Panc1 (cell line): ENCODE measurements around the gene CLSTN3. TPM values are rescaled to one million over a fixed set of nuclear protein-coding genes. Genes with fewer than 3 reads are reported as not detected.

Source experiments
- ATAC-seq: fragments of 200-7000 bp; cut with Tn5 transposase; 2 replicates; pipeline ENCODE4 v1.9.1; 2020; ENCODE audit warnings: mild to moderate bottlenecking, moderate library complexity
- BruUV-seq: library from RNA; stranded (reverse); fragments of 400-500 nt; replicated peaks from 2 replicates; lab custom pipeline; 2021; lab: Mats Ljungman, UMichigan
- CTCF ChIA-PET: fragments of 300-600 bp; sonication (Branson Sonifier 250); formaldehyde crosslinking; loops from one replicate; lab custom pipeline; 2022; ENCODE audit warnings: antibody characterized with exemption; lab: Charles Lee
- POLR2A ChIA-PET: fragments of 300-600 bp; sonication (Branson Sonifier 250); formaldehyde crosslinking; loops from one replicate; lab custom pipeline; 2022; ENCODE audit warnings: antibody characterized with exemption; lab: Charles Lee
- DNase-seq: peaks from one replicate; pipeline ENCODE4 v3.0.0-alpha.2; 2010; ENCODE audit warnings: low read depth, low spot score
- H3K27ac ChIP-seq: 2 replicates; pipeline ENCODE4 v1.5.1; 2011; ENCODE audit warnings: mild to moderate bottlenecking, low read length, inconsistent platforms
- H3K27me3 ChIP-seq: fragments of 200-500 bp; sonication (Bioruptor generic); 2 replicates; pipeline ENCODE4 v1.6.0; 2014; ENCODE audit warnings: low read length, inconsistent platforms; ENCODE audit not compliant: control insufficient read depth, insufficient read depth
- H3K36me3 ChIP-seq: fragments of 200-500 bp; sonication (Bioruptor generic); 2 replicates; pipeline ENCODE4 v1.5.1; 2014; ENCODE audit warnings: inconsistent platforms, mild to moderate bottlenecking, low read length, moderate library complexity; ENCODE audit not compliant: control insufficient read depth, insufficient read depth
- H3K4me1 ChIP-seq: 2 replicates; pipeline ENCODE4 v1.5.1; 2011; ENCODE audit warnings: inconsistent platforms, mild to moderate bottlenecking, low read length, moderate library complexity; ENCODE audit not compliant: control insufficient read depth, insufficient read depth
- H3K4me3 ChIP-seq, 2 experiments: 2 replicates each; pipeline ENCODE4 v1.5.1; 2011 to 2012; ENCODE audit warnings: low read depth in 2 of 2, low read length in 2 of 2, mild to moderate bottlenecking in 2 of 2, inconsistent platforms in 1 of 2, moderate library complexity in 1 of 2
- H3K9me3 ChIP-seq: fragments of 200-500 bp; sonication (Bioruptor generic); 2 replicates; pipeline ENCODE4 v1.5.1; 2014; ENCODE audit warnings: low read depth, mild to moderate bottlenecking, inconsistent platforms, low read length, moderate library complexity; ENCODE audit not compliant: control insufficient read depth, insufficient read depth
- POLR2AphosphoS5 ChIP-seq: IDR thresholded peaks from 2 replicates; pipeline ENCODE4 v1.6.1; 2012; ENCODE audit warnings: mild to moderate bottlenecking, low read depth, low read length, moderate library complexity
- SIN3A ChIP-seq: IDR thresholded peaks from 2 replicates; pipeline ENCODE4 v1.6.1; 2012; ENCODE audit warnings: low read depth, mild to moderate bottlenecking, low read length, moderate library complexity, borderline replicate concordance; ENCODE audit not compliant: insufficient read depth
- TCF7L2 ChIP-seq: IDR thresholded peaks from 2 replicates; pipeline ENCODE4 v1.6.1; 2011; ENCODE audit warnings: mild to moderate bottlenecking, low read depth, low read length, inconsistent platforms
- in situ Hi-C: cut with HindIII; loops from 2 replicates; pipeline ENCODE4 v1.10.0; 2016; ENCODE audit warnings: low sequenced_read_pairs, low pct_unique_long_range_greater_than_20kb
- intact Hi-C: fragments of 100-400 bp; cut with micrococcal nuclease; formaldehyde crosslinking; loops from one replicate; pipeline ENCODE4 v1.10.0; 2022; ENCODE audit not compliant: unreplicated experiment
- total RNA-seq: library from RNA; stranded (reverse); gene quantifications from one replicate; pipeline ENCODE4 v1.2.1, GENCODE V29; 2021; ENCODE audit not compliant: unreplicated experiment
- TF ChIP-seq, protein P1 (sequence below): fragments of 450-650 bp; IDR thresholded peaks from 2 replicates; pipeline ENCODE4 v1.5.1; 2017; ENCODE audit warnings: mild to moderate bottlenecking
- TF ChIP-seq, protein P2 (sequence below), 2 experiments: IDR thresholded peaks; 2 replicates each; pipeline ENCODE4 v1.6.1; 2011 to 2012; ENCODE audit warnings: low read depth in 2 of 2, control low read depth in 1 of 2, low read length in 1 of 2, mild to moderate bottlenecking in 1 of 2, moderate library complexity in 1 of 2; ENCODE audit not compliant: insufficient read depth in 1 of 2

The CLSTN3 gene
- total RNA-seq, 1 experiment from 2014 or later = 5.9 TPM

DNA sequence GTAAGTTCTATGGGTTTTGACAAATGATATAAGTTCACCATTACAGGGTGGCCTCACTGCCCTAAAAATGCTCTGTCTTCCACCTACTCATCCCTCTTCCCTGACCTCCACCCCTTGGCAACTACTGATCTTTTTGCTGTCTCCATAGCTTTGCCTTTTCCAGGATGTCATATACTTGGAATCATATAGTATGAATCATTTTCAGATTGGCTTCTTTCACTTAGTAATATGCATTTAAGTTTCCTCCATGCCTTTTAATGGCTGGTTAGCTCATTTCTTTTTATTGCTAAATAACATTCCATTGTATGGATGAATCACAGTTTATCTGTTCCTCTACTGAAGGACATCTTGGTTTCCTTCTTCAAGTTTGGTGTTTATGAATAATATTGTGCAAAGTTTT is 45.3 kb downstream of the CLSTN3 start:
- H3K27me3 ChIP-seq = no peaks in the 10 kb centered on the region; the same call in 1 of the 2 replicates
- no peaks in the 10 kb centered on the region for H3K36me3 ChIP-seq
- no TSS peak for BruUV-seq
- CTCF ChIA-PET = no interaction called here
- TF ChIP-seq, protein P1, sequence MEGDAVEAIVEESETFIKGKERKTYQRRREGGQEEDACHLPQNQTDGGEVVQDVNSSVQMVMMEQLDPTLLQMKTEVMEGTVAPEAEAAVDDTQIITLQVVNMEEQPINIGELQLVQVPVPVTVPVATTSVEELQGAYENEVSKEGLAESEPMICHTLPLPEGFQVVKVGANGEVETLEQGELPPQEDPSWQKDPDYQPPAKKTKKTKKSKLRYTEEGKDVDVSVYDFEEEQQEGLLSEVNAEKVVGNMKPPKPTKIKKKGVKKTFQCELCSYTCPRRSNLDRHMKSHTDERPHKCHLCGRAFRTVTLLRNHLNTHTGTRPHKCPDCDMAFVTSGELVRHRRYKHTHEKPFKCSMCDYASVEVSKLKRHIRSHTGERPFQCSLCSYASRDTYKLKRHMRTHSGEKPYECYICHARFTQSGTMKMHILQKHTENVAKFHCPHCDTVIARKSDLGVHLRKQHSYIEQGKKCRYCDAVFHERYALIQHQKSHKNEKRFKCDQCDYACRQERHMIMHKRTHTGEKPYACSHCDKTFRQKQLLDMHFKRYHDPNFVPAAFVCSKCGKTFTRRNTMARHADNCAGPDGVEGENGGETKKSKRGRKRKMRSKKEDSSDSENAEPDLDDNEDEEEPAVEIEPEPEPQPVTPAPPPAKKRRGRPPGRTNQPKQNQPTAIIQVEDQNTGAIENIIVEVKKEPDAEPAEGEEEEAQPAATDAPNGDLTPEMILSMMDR = no peak
- TF ChIP-seq, protein P2, sequence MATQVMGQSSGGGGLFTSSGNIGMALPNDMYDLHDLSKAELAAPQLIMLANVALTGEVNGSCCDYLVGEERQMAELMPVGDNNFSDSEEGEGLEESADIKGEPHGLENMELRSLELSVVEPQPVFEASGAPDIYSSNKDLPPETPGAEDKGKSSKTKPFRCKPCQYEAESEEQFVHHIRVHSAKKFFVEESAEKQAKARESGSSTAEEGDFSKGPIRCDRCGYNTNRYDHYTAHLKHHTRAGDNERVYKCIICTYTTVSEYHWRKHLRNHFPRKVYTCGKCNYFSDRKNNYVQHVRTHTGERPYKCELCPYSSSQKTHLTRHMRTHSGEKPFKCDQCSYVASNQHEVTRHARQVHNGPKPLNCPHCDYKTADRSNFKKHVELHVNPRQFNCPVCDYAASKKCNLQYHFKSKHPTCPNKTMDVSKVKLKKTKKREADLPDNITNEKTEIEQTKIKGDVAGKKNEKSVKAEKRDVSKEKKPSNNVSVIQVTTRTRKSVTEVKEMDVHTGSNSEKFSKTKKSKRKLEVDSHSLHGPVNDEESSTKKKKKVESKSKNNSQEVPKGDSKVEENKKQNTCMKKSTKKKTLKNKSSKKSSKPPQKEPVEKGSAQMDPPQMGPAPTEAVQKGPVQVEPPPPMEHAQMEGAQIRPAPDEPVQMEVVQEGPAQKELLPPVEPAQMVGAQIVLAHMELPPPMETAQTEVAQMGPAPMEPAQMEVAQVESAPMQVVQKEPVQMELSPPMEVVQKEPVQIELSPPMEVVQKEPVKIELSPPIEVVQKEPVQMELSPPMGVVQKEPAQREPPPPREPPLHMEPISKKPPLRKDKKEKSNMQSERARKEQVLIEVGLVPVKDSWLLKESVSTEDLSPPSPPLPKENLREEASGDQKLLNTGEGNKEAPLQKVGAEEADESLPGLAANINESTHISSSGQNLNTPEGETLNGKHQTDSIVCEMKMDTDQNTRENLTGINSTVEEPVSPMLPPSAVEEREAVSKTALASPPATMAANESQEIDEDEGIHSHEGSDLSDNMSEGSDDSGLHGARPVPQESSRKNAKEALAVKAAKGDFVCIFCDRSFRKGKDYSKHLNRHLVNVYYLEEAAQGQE (IDR thresholded peaks at IDR 0.05; ENCODE audit: insufficient read depth in 1 of 2, low read depth in 2 of 2, low read length in 1 of 2) = no peak
- TF ChIP-seq SIN3A (no peak), POLR2AphosphoS5 (no peak), TCF7L2 (no peak)
- POLR2A ChIA-PET = no interaction called here
- no peak for ATAC-seq
- in situ Hi-C loops (no loop called here), intact Hi-C loops (no loop called here)
- H3K27ac ChIP-seq = no peak overlapping the region
- no peak for DNase-seq
- H3K4me3 ChIP-seq = no peak overlapping the region
- H3K4me1 ChIP-seq = no peaks in the 10 kb centered on the region
- H3K9me3 ChIP-seq = peaks cover 3% of the 10 kb centered on the region; the same call in 1 of the 2 replicates

DNA sequence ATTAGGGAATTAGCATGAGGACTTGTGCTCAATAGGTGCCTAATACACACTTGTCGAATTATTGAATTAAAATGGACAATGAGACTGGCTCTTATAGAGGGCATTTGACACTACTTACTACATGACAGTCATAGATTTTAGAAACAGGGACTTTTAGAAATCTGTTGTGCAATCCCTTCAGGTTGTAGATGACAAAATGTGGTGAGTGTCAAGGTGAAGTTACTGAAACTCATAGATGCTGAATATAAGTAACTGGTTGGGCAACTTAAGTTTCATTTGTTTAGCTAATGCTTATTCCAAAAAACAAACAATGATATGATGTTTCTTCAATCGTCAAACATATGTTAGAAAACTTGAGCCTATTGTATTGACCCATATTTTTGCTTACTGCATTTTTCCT is 46.4 kb downstream of the CLSTN3 start:
- intact Hi-C loops = no loop called here
- Histone ChIP-seq H3K27ac (no peak overlapping the region), H3K27me3 (no peaks in the 10 kb centered on the region; the same call in 1 of the 2 replicates), H3K4me3 (no peak overlapping the region), H3K36me3 (no peaks in the 10 kb centered on the region), H3K4me1 (no peaks in the 10 kb centered on the region), H3K9me3 (no peaks in the 10 kb centered on the region)
- no peak for TF ChIP-seq POLR2AphosphoS5
- TF ChIP-seq, protein P1 = no peak
- TF ChIP-seq SIN3A = no peak
- TF ChIP-seq, protein P2 (IDR thresholded peaks at IDR 0.05; ENCODE audit: insufficient read depth in 1 of 2, low read depth in 2 of 2, low read length in 1 of 2) = no peak
- TF ChIP-seq TCF7L2 = no peak
- CTCF ChIA-PET = no interaction called here
- POLR2A ChIA-PET = no interaction called here
- DNase-seq (no peak), ATAC-seq (no peak)
- in situ Hi-C loops = no loop called here
- BruUV-seq = no TSS peak
